Brain pericyte (primary cell): ENCODE measurements around the gene NAA25.
"Not testable (repeated sequence)": the region's sequence is repeated elsewhere in the genome, so short reads cannot be mapped to it uniquely, and the experiment has no call there.

ENCODE experiments used
- DNase-seq: peaks from one replicate; pipeline ENCODE4 v3.0.0-alpha.2; 2012; ENCODE audit warnings: low read depth, low spot score

The NAA25 gene

GRCh38 chr12:112061137-112061536 lies 47.4 kb downstream of the NAA25 start:
- DNase-seq: no peak

GRCh38 chr12:112049351-112049750 lies 59.2 kb downstream of the NAA25 start:
- DNase-seq: no peak

GRCh38 chr12:112046003-112046402 lies 62.6 kb downstream of the NAA25 start:
- DNase-seq: no peak

GRCh38 chr12:112036614-112037013 lies 72.0 kb downstream of the NAA25 start:
- not testable (repeated sequence) for DNase-seq

- DNase-seq: no peak
Observed at GRCh38 chr12:112035219-112035785, 73.3 kb downstream of the NAA25 start.

- no peak for DNase-seq
Observed at GRCh38 chr12:112032292-112032691, 76.3 kb downstream of the NAA25 start.

GRCh38 chr12:112031472-112031871 lies 77.1 kb downstream of the NAA25 start:
- DNase-seq: no peak

- no peak for DNase-seq
Observed at GRCh38 chr12:112029301-112029700, 79.3 kb downstream of the NAA25 start.

- DNase-seq: no peak
Observed at GRCh38 chr12:112025808-112026375, 82.7 kb downstream of the NAA25 start.

- DNase-seq: no peak
Observed at GRCh38 chr12:112023759-112024396, 84.7 kb downstream of the NAA25 start.

GRCh38 chr12:112022241-112023016 lies 86.2 kb downstream of the NAA25 start:
- no peak for DNase-seq

- DNase-seq: no peak
Observed at GRCh38 chr12:112020947-112021457, 87.6 kb downstream of the NAA25 start.

- no peak for DNase-seq
Observed at GRCh38 chr12:112018571-112019237, 89.9 kb downstream of the NAA25 start.

- no peak for DNase-seq
Observed at GRCh38 chr12:112017041-112017440, 91.5 kb downstream of the NAA25 start.

- no peak for DNase-seq
Observed at GRCh38 chr12:112015938-112016337, 92.6 kb downstream of the NAA25 start.

GRCh38 chr12:112013601-112014402 lies 94.8 kb downstream of the NAA25 start:
- no peak for DNase-seq

GRCh38 chr12:112012775-112013600 lies 95.6 kb downstream of the NAA25 start, which contains the start of the genes ERP29 and TMEM116:
ERP29 (plus strand) TSS chr12:112013426; CDS start chr12:112013466, 40 bp downstream.
TMEM116 (minus strand) TSS chr12:112013165; CDS start chr12:112005270, 7,895 bp downstream.
- peak; percentile 96 for DNase-seq

GRCh38 chr12:112011685-112012084 lies 96.9 kb downstream of the NAA25 start:
- DNase-seq: no peak

GRCh38 chr12:112010415-112011344 lies 97.9 kb downstream of the NAA25 start:
- no peak for DNase-seq
